Vagina (tissue), 2 donors: ENCODE results near the gene MLXIPL.

ENCODE experiments used
- CTCF ChIP-seq, 3 experiments: fragments of 450-650 bp in 2 of 3; fragments of 200-600 bp in 1 of 3; sonication (generic) in 1 of 3; IDR thresholded peaks; one replicate each; pipeline ENCODE4 v1.5.1; 2017 to 2019; ENCODE audit warnings: antibody characterized with exemption in 3 of 3, mild to moderate bottlenecking in 2 of 3, moderate library complexity in 2 of 3
- POLR2A ChIP-seq, 2 donors: fragments of 450-650 bp; IDR thresholded peaks; one replicate each; pipeline ENCODE4 v1.6.1; 2017; ENCODE audit warnings: antibody characterized with exemption in 2 of 2, mild to moderate bottlenecking in 2 of 2, moderate library complexity in 2 of 2

- TF ChIP-seq CTCF (IDR thresholded peaks at IDR 0.05) (no peak), POLR2A (IDR thresholded peaks at IDR 0.05) (no peak)
These were observed 14.2 kb downstream of the MLXIPL start for GRCh38 chr7:73610105-73610504.
